HUES48 (cell line): ENCODE data around the gene KDM2B.
A peak's percentile ranks its signal among the peaks of the same experiment; 100 is the strongest.
"Not testable (repeated sequence)": the region's sequence is repeated elsewhere in the genome, so short reads cannot be mapped to it uniquely, and the experiment has no call there.

Experiments
- H3K27ac ChIP-seq: one replicate; pipeline ENCODE4 v1.7.0; 2013; ENCODE audit warnings: low read depth, low read length, inconsistent platforms
- H3K27me3 ChIP-seq: 2 replicates; pipeline ENCODE4 v1.6.1; 2013; ENCODE audit warnings: mild to moderate bottlenecking, low read length; ENCODE audit not compliant: control insufficient read depth, insufficient read depth
- H3K36me3 ChIP-seq: 2 replicates; pipeline ENCODE4 v1.6.1; 2013; ENCODE audit warnings: low read length; ENCODE audit not compliant: control insufficient read depth, insufficient read depth
- H3K4me1 ChIP-seq: 2 replicates; pipeline ENCODE4 v1.6.1; 2013; ENCODE audit warnings: mild to moderate bottlenecking, low read length; ENCODE audit not compliant: control insufficient read depth, insufficient read depth
- H3K4me3 ChIP-seq: 2 replicates; pipeline ENCODE4 v1.5.1; 2013; ENCODE audit warnings: mild to moderate bottlenecking, low read depth, low read length
- H3K9ac ChIP-seq: 2 replicates; pipeline ENCODE4 v1.6.1; 2013; ENCODE audit warnings: mild to moderate bottlenecking, low read depth, low read length, moderate library complexity
- H3K9me3 ChIP-seq: 2 replicates; pipeline ENCODE4 v1.6.1; 2013; ENCODE audit warnings: low read length; ENCODE audit not compliant: control insufficient read depth, insufficient read depth

KDM2B gene

GRCh38 chr12:121583334-121583661 is 2.5 kb upstream of the KDM2B start:
- H3K9me3 ChIP-seq, H3K36me3 ChIP-seq, H3K27me3 ChIP-seq: not testable (repeated sequence)
- peak overlapping the region; percentile 89 for H3K4me3 ChIP-seq
- H3K9ac ChIP-seq = peak overlapping the region; percentile 12; the same call in 1 of the 2 replicates
- peak overlapping the region; percentile 96 for H3K27ac ChIP-seq
- peaks cover 25% of the 10 kb centered on the region for H3K4me1 ChIP-seq

DNA sequence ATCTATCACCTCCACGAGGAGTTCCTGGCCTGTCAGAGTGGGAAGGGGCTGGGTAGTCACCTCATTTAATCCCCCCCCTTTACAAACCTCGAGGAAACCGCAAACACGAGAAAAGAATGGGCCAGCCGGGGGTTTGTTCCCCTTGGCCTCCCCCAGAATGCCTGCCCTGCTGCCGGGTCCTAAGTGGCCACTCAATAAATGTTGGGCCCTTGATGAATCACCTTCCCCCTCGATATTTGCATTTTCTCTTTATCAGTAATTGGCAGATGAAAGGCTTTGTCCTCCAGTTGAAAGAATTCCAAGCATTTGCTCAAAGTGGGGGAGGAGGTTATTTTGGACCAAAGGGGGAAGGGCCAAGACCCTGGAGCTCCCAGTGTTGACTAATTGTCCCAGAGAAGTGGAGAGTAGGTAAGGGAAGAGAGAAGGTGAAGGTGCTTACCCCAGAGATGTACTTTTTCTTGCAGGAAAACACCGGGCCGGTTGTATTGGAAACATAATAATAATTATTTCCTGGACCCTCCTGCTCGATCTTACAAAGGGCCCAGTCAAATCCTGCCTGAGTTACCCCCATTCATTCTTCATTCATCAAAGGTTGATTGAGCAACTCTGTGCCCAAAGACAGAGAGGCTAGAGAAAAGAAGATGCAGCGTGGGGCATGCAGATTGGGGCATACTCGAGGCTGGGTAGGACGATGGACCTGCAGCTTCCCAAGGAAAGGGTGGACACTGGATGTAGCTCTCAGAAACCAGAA is 1.9 kb upstream of the KDM2B start:
- H3K9ac ChIP-seq = peak overlapping the region; percentile 85
- no peaks in the 10 kb centered on the region for H3K9me3 ChIP-seq
- H3K4me1 ChIP-seq = peaks cover 28% of the 10 kb centered on the region
- H3K36me3 ChIP-seq = peaks cover 6% of the 10 kb centered on the region; the same call in 1 of the 2 replicates
- no peaks in the 10 kb centered on the region for H3K27me3 ChIP-seq
- H3K27ac ChIP-seq = peak overlapping the region; percentile 96
- peak overlapping the region; percentile 89 for H3K4me3 ChIP-seq

DNA sequence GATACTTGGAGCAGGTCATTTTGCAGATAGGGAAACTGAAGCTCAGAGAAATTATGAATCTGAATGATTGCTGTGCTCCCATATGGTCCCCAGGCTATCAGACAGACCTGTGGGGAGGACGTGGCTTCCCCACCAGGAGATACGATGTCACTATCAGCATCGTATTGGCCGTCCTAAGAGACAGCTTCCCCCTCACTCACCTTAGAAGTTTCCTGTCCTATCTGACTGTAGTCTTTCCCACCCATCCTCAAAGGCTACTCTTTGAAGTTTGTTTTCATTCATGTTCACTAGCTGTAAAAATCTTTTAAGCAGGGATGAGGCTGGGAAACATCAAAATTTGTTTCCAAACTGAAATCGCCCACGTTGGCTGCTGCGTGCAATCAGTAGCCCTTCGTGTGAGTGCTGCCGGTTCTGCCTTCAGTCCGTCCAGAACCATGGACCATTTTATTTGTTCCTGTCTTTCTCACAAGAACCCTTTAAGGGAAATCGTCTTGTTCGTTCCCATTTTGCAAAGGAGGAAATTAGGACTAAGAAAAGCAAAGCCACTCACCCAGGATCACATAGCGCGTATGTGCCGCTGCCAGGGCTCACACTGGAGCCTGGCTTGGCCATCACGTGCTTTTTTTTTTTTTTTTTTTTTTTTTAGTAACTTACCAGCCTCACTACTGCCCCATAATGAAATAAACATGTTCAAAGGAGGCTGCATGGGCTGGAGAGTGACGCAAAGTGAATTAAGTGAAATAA is 1.0 kb upstream of the KDM2B start:
- peak overlapping the region; percentile 96 for H3K27ac ChIP-seq
- H3K4me3 ChIP-seq = peak overlapping the region; percentile 89

DNA sequence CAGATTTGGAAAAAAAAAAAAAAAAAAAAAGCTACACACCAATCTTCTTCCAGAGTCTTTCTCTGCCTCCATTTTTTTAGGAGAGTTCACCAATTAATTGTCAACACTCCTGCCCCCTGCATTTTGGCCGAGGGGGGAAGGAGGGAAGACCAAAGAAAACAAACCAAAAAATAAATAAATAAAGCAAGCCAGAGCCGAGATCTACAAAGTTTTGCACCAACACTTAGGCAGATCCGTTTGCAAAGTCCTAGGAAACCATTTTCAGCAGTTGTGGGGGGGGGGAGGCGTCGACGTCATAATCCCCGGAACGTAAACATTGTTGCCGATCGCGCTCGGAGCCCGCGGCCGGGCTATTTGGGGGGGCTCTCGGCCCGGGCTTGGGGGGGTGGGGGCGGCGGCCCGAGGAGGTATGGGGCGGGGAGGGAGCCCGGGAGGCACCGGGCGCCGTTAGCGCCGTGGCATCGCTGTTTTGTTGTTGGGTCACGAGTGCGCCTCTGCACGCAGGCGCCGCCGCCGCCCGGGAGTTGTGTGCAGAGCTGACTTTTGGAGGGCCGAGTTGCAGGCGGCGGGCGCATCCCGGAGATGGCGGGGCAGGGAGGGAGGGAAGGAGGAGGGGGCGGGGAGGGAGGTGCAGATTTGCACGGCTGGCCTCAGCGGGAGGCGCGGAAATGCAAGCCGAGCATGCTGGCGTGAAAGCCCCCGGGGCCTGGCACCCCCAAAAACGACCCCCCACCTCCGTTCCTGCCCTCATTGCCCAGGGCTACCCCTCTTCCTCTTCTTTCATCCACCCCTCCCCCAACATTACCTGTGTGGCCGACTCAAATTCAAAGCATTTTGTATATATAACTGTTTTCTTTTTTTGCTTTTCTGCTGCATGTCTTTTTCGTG is 598 bp downstream of the KDM2B start:
- H3K4me1 ChIP-seq = peaks cover 43% of the 10 kb centered on the region
- H3K27ac ChIP-seq = peak overlapping the region; percentile 96
- H3K36me3 ChIP-seq = peaks cover 14% of the 10 kb centered on the region
- H3K9me3 ChIP-seq = no peaks in the 10 kb centered on the region
- H3K4me3 ChIP-seq = peak overlapping the region; percentile 89
- no peaks in the 10 kb centered on the region for H3K27me3 ChIP-seq
- H3K9ac ChIP-seq = peak overlapping the region; percentile 97

More for the DNA sequence above, 1.0 kb upstream of the KDM2B start:
- Histone ChIP-seq H3K9ac (peak overlapping the region; percentile 85), H3K9me3 (no peaks in the 10 kb centered on the region), H3K36me3 (peaks cover 6% of the 10 kb centered on the region; the same call in 1 of the 2 replicates), H3K27me3 (no peaks in the 10 kb centered on the region), H3K4me1 (peaks cover 32% of the 10 kb centered on the region)

- Histone ChIP-seq H3K4me1 (peaks cover 49% of the 10 kb centered on the region), H3K36me3 (peaks cover 23% of the 10 kb centered on the region), H3K9ac (peak overlapping the region; percentile 97), H3K9me3 (no peaks in the 10 kb centered on the region), H3K27me3 (no peaks in the 10 kb centered on the region), H3K27ac (peak overlapping the region; percentile 96), H3K4me3 (peak overlapping the region; percentile 89)
Observed at GRCh38 chr12:121579190-121579791, 1.5 kb downstream of the KDM2B start.

GRCh38 chr12:121578230-121579189 is 2.3 kb downstream of the KDM2B start:
- H3K4me1 ChIP-seq = peaks cover 43% of the 10 kb centered on the region
- H3K9me3 ChIP-seq = no peaks in the 10 kb centered on the region
- H3K36me3 ChIP-seq = peaks cover 25% of the 10 kb centered on the region
- H3K27ac ChIP-seq = peak overlapping the region; percentile 96
- peak overlapping the region; percentile 97 for H3K9ac ChIP-seq
- peak overlapping the region; percentile 89 for H3K4me3 ChIP-seq
- no peaks in the 10 kb centered on the region for H3K27me3 ChIP-seq

DNA sequence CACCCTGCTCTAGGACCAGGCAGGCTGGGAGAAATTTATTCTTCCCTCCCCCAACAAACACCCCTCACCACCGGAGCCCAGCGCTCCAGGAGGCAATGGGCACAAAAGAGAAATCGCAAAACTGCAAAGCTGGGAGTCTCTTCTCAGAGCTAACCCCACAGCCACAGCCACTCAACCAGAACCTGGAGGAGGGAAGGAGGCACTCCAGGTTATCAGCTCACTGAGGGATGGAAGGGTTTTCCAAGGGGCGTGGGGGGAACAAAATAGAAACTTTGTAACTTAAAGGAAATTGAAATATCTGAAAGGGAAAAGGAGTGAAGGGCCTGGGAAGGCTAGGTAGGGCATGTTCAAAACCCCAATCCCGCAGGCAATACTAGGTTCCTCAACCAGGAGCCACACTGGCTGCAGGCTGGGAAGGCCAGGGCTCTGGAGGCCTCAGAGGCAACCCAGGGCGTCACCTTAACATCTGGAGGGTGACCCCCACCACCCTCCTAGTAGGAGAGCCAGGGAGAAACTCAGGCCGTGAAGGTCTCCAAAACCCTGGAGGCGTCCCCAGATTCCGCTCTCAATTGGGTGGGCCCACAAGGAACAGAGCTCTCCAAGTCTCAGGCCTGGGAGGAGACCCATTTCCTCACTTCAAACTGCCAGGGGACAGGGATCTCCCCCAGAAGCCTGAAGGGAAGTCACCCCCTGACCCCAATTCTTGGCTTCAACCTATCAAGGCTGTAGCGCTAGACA is 3.2 kb downstream of the KDM2B start:
- H3K36me3 ChIP-seq = peaks cover 30% of the 10 kb centered on the region
- H3K27ac ChIP-seq = peak overlapping the region; percentile 96
- peak overlapping the region; percentile 89 for H3K4me3 ChIP-seq
- H3K27me3 ChIP-seq = no peaks in the 10 kb centered on the region
- H3K9me3 ChIP-seq = no peaks in the 10 kb centered on the region
- H3K9ac ChIP-seq = peak overlapping the region; percentile 80
- peaks cover 36% of the 10 kb centered on the region for H3K4me1 ChIP-seq

- peak overlapping the region; percentile 96 for H3K27ac ChIP-seq
Observed at GRCh38 chr12:121576851-121577391, 3.9 kb downstream of the KDM2B start.

DNA sequence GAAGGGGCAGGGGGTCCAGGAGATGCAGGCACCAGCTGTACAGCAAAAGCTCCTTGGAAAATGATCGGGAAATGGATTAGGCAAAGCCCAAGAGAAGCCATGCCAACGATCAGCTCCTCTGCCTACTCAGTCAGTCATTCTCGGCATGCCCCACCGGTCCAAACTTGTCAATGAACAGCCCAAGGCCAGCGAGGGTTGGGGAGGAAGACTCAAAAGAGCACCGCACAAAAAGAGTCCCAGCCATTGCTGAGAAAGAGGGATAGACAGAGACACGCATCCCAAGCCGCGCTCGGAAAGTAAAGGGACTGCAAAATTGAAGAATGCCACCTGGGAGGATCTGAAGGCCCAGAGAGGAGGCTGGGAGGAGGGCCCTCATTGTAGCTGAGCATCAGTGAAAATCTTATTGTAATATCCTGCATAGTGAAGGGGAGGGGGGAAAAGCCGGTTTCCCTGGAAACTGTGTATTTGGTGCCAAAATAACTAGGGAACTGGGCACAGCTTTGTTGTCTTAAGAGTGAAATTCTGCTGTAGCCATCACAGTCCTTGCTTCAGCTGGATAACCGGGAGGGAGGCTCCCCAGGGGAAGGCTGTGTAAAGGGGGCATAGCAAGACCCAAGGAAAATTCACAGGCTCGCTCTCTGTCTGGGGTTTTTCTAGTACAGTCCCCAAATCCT is 4.7 kb downstream of the KDM2B start:
- Histone ChIP-seq H3K27ac (peak overlapping the region; percentile 96), H3K9ac (peak overlapping the region; percentile 58), H3K4me3 (peak overlapping the region; percentile 89), H3K36me3 (peaks cover 45% of the 10 kb centered on the region), H3K27me3 (no peaks in the 10 kb centered on the region), H3K9me3 (no peaks in the 10 kb centered on the region), H3K4me1 (peaks cover 27% of the 10 kb centered on the region)

More at GRCh38 chr12:121576851-121577391, 3.9 kb downstream of the KDM2B start:
- peak overlapping the region; percentile 89 for H3K4me3 ChIP-seq
- H3K4me1 ChIP-seq = peaks cover 34% of the 10 kb centered on the region
- no peaks in the 10 kb centered on the region for H3K27me3 ChIP-seq
- H3K9me3 ChIP-seq = no peaks in the 10 kb centered on the region
- peak overlapping the region; percentile 80 for H3K9ac ChIP-seq
- peaks cover 37% of the 10 kb centered on the region for H3K36me3 ChIP-seq
